NB4 (cell line): Measurements from ENCODE around the gene LTA4H.

Source experiments
- DNase-seq: peaks from one replicate; pipeline ENCODE4 v3.0.0; 2010; ENCODE audit warnings: low read depth
- H3K4me3 ChIP-seq: one replicate; pipeline ENCODE4 v1.5.1; 2011; ENCODE audit warnings: mild to moderate bottlenecking, low read depth, low read length, moderate library complexity
- MYC ChIP-seq: IDR thresholded peaks from 2 replicates; pipeline ENCODE4 v1.6.1; 2011; ENCODE audit warnings: low read depth, low read length
- POLR2A ChIP-seq: IDR thresholded peaks from 2 replicates; pipeline ENCODE4 v1.6.1; 2011; ENCODE audit warnings: mild to moderate bottlenecking; ENCODE audit not compliant: insufficient read length; ENCODE audit errors: extremely low read depth
- TF ChIP-seq, protein P1 (sequence below): IDR thresholded peaks from 2 replicates; pipeline ENCODE4 v1.6.1; 2011; ENCODE audit warnings: low read depth, low read length
- TF ChIP-seq, protein P2 (sequence below): IDR thresholded peaks from one replicate; pipeline ENCODE4 v1.5.1; 2012; ENCODE audit warnings: low read depth, low read length

Gene LTA4H

DNA sequence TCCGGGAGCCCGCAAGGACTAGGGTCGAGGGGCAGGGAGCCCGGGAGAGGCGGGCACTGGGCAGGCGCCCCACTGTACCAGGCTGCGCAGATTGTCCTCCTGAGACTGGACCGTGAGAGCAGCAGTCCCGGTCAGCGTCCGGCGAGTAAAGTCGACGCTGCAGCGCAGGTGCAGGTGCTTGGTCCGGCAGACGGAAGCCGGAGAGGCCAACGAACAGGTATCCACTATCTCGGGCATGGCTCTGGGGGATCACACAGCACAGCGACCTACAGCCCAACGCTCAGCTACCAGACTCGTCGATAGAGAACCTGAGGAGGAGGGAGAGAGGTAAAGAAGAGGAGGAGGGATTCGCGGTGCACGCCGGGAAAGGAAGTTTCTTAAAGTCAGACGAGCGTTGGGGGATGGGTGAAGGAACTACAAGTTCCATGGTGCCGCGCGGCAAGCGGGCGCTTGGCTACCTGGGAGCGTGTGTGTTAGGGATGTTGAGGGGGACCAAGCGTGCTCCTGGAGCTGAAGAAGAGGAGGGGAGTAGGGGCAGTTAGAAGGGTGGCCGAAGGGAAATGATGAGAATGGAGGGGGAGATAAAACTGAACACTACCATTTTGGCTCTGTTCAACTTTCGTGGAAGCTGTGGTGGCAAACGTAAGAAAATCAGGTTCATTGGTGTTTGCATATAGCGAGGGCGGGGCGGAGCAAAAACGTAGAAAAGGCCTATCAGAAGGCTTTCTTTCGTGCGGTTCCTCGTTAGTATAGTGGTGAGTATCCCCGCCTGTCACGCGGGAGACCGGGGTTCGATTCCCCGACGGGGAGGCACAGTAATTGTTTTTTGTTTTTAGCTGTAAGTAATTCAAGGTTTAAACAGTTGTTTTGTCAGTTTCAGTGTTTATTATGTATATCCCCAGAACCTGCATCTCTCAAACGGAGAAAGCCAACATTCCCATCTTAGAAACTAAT, at the start of gene LTA4H:
TSS of gene LTA4H (minus strand) at position 305 of the 954 bp plus-strand sequence. CDS start at position 237, 68 bp downstream.
- peak within 1 kb of the TSS; percentile 87 for H3K4me3 ChIP-seq
- DNase-seq: peak; percentile 100
- peak; percentile 90 for TF ChIP-seq MYC
- TF ChIP-seq, protein P1, sequence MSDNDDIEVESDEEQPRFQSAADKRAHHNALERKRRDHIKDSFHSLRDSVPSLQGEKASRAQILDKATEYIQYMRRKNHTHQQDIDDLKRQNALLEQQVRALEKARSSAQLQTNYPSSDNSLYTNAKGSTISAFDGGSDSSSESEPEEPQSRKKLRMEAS: peak; percentile 62
- TF ChIP-seq POLR2A: peak; percentile 66
- TF ChIP-seq, protein P2, sequence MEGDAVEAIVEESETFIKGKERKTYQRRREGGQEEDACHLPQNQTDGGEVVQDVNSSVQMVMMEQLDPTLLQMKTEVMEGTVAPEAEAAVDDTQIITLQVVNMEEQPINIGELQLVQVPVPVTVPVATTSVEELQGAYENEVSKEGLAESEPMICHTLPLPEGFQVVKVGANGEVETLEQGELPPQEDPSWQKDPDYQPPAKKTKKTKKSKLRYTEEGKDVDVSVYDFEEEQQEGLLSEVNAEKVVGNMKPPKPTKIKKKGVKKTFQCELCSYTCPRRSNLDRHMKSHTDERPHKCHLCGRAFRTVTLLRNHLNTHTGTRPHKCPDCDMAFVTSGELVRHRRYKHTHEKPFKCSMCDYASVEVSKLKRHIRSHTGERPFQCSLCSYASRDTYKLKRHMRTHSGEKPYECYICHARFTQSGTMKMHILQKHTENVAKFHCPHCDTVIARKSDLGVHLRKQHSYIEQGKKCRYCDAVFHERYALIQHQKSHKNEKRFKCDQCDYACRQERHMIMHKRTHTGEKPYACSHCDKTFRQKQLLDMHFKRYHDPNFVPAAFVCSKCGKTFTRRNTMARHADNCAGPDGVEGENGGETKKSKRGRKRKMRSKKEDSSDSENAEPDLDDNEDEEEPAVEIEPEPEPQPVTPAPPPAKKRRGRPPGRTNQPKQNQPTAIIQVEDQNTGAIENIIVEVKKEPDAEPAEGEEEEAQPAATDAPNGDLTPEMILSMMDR: no peak

DNA sequence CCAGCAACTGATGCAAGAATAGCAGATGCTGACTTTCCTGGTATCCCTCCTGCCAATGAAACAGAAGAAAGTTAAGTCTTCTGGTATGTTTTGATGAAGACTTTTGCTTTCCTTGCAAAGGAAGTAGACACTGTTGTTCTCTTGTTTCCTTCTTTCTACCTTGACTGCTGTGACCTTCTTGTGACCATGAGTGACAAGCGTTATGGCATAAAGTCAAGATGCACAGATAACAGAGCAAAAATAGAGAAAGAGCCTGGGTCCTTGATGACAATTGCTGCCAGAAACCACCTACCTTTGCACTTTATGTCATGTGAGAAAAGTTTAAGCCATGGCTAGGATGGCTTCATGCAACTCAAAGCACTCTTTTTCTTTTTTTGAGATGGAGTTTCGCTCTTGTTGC, 49.2 kb upstream of the LTA4H start:
- DNase-seq: no peak
- TF ChIP-seq MYC (no peak), POLR2A (no peak)
- TF ChIP-seq, protein P2: no peak
- TF ChIP-seq, protein P1: no peak
- H3K4me3 ChIP-seq: no peak overlapping the region

DNA sequence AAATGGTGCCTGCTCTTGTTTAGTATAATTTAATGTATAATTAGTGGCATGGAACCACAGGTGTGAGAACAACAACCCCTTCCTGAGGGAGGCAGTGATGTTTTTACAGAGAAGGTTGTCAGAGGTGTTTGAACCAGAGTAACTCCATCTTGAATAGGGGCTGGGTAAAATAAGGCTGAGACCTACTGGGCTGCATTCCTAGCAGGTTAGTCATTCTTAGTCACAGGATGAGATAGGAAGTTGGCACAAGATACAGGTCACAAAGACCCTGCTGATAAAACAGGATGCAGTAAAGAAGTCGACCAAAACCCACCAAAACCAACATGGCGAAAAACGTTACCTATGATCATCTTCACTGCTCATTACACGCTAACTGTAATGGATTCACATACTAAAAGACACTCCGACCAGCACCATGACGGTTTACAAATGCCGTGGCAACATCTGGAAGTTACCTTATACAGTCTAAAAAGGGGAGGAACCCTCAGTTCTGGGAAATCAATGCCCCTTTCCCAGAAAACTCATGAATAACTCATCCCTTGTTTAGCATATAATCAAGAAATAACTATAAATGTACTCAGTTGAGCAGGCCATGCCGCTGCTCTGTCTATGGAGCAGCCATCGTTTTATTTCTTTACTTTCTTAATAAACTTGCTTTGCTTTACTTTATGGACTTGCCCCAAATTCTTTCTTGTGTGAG, 47.8 kb upstream of the LTA4H start:
- H3K4me3 ChIP-seq: no peak overlapping the region
- DNase-seq: no peak
- no peak for TF ChIP-seq POLR2A
- TF ChIP-seq MYC: no peak
- TF ChIP-seq, protein P2: no peak
- TF ChIP-seq, protein P1: no peak

DNA sequence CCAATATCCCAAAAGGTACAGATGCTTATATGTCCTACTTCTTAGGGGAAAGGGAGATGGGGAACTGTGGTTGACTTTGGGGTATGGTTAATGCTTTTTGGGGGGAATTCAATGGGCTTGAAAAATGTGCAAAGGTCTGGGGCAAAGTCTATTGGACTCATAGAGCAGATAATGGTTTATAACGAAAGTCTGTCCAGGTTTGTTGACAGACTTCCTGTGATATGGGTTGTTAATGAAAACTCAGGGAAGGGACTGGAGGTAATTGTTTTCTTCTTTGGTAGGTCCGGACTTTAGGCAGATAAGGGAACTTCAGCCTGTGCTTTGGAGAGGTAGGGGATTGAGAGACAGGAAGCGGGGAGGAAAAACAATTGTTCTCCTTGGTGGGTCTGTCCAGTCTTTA, 46.2 kb upstream of the LTA4H start:
- DNase-seq: no peak
- TF ChIP-seq, protein P1: no peak
- TF ChIP-seq, protein P2: no peak
- TF ChIP-seq POLR2A (no peak), MYC (no peak)

DNA sequence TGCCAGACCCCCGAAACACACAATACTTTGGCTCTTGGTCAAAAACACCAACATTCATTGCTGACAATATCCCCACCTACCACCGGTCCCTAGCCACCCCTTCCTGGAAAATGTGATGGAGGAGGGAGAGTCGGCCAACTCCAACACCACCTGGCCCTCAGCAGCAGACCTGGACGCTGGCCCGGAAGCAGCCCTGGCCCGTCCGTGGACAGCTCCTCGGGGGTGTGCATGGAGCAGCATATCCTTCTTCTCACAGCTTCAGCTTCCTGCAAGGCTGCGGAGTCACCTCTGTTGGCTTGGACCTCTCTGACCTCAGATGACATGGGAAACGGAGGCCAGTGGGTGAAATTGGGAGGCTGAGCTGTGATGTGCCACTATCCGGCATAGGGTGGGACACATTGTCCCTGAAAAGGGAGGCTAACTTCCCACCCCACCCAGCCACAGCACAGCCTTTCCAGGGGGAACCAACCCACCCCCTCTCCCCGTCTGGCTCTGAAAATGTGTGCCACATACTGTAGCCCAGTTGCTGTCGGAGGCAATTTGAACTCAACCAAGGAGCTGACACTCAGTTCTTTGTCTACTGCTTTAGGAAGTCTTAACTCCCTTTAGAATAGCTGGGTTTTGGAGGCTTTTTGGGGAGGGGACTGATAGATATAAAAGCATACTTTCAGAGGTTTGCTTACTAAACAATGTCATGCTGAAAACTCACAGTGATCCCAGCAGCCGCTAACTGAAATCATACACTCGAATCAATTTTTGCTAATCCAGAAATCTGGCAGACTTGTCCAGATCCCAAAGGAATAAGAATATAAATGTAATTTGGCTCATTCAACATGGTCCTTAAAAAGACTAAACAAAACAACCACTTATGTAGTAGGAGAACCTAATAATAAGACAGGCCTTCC, 43.1 kb upstream of the LTA4H start:
- TF ChIP-seq, protein P2: no peak
- TF ChIP-seq, protein P1: no peak
- TF ChIP-seq POLR2A: no peak
- TF ChIP-seq MYC: no peak
- no peak overlapping the region for H3K4me3 ChIP-seq
- no peak for DNase-seq

More for the DNA sequence above, 46.2 kb upstream of the LTA4H start:
- no peak overlapping the region for H3K4me3 ChIP-seq
